Activated T-cell treated with anti-CD3 and anti-CD28 coated beads, Interleukin-2, amount 50 U/mL, for 72 hours (primary cell): ENCODE results near the gene GYS1. TPM values are rescaled to one million over a fixed set of nuclear protein-coding genes. Genes with fewer than 3 reads are reported as not detected.
"Not testable (repeated sequence)": the region's sequence is repeated elsewhere in the genome, so short reads cannot be mapped to it uniquely, and the experiment has no call there.

Source experiments
- ATAC-seq, 2 donors: fragments of 150-1000 bp; cut with Tn5 transposase; replicated peaks in 1 of 2; 2 replicates each; pipeline ENCODE4 v1.10.0; 2021; ENCODE audit warnings: moderate library complexity in 2 of 2, mild to moderate bottlenecking in 1 of 2
- DNase-seq, 2 donors: peaks; one replicate each; pipeline ENCODE4 v3.0.0; 2021 to 2022; ENCODE audit warnings: mixed read lengths in 1 of 2
- H3K27ac Mint-ChIP-seq: one replicate; pipeline ENCODE4 v1.8.0; 2022; ENCODE audit warnings: mild to moderate bottlenecking, moderate library complexity, mixed read lengths
- H3K27me3 Mint-ChIP-seq: one replicate; pipeline ENCODE4 v1.8.0; 2022; ENCODE audit warnings: low read depth, mixed read lengths
- H3K36me3 Mint-ChIP-seq, 2 donors: one replicate each; pipeline ENCODE4 v1.8.0; 2022; ENCODE audit warnings: mixed read lengths in 2 of 2, mild to moderate bottlenecking in 1 of 2; ENCODE audit not compliant: insufficient read depth in 2 of 2
- H3K4me1 Mint-ChIP-seq: one replicate; pipeline ENCODE4 v1.8.0; 2022; ENCODE audit warnings: low read depth, mixed read lengths
- H3K4me3 Mint-ChIP-seq, 2 donors: one replicate each; pipeline ENCODE4 v1.8.0; 2022; ENCODE audit warnings: mild to moderate bottlenecking in 2 of 2, mixed read lengths in 2 of 2, moderate library complexity in 2 of 2
- H3K9me3 Mint-ChIP-seq, 2 donors: one replicate each; pipeline ENCODE4 v1.8.0; 2022; ENCODE audit warnings: mixed read lengths in 2 of 2
- total RNA-seq, 2 donors: library from RNA; stranded (reverse); gene quantifications; one replicate each; pipeline ENCODE4 v1.2.3, GENCODE V29; 2022

Gene GYS1
- 10 to 100 TPM; 25.9 to 29.4 TPM for total RNA-seq

DNA sequence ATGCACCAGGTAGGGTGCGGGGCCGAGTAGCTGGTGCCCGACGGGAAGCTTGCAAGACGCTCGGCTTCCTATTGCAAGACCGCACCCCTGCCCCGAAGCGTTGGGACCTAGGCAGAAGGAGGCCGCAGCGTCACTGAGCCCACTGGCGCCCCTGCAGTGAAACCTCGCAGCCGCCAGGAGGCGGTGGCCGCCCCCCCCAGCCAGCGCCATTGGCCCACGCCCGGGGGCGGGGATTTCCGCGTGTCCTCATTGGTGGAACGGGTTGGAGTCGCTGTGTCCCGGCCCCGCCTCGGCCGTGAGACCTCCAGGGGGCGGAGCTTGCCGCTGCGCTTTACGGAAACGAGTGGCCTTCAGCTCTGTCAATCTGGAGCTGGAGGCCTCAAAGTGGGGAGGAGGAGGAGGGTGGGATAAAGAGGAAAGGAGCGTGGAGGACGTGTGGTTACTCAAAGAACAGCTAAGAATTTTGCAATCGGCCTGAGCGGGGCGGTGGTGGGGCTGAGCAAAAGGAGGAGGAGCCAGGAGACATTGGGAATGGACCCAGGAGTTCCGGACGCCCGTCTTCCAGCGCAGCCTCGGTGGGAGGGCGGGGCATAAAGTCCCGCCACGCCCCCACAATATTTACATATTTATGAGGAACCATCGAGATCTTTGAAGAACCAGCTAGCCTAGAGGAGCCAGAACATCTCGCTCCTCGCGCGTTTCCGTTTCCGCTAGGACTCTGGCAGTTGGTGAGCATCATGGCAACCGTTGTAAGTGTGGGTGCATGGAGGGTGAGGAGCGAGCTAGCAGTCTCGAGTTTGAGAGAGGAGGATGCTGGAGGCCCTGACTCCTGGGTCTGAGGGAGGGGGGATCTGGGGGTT lies at the start of gene GYS1, which contains the start of gene RUVBL2:
Gene GYS1 (minus strand): TSS at position 135 of the 860 bp plus-strand sequence. CDS start 197 bp downstream, outside the sequence.
Gene RUVBL2 (plus strand): TSS at position 713 of the 860 bp plus-strand sequence. CDS start 25 bp downstream, at position 738.
- peak within 1 kb of the TSS; percentile 90 to 99 for H3K4me3 Mint-ChIP-seq
- H3K9me3 Mint-ChIP-seq = no peaks in the 10 kb centered on the region

DNA sequence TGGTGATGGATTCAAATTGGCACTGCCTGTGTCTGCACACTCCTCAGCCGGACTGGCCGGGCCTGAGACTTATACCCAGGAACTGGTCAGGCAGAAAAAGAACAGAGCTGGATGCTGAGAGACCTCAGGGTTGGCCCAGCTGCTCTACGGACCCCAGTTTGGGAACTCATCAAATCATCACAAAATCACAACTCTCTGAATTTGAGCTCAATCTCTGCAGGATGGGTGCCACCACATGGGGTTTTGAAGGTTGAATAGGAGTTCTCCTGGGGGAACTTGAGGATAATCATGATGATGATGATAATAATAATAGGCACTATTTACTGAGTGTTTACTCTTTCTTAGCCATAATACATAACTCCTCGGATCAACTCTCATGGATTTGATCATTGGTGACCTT lies 49.6 kb upstream of the GYS1 start:
- not testable (repeated sequence) for ATAC-seq, H3K36me3 Mint-ChIP-seq, H3K27me3 Mint-ChIP-seq, H3K4me3 Mint-ChIP-seq, DNase-seq, H3K9me3 Mint-ChIP-seq, H3K27ac Mint-ChIP-seq, H3K4me1 Mint-ChIP-seq

More for the DNA sequence above, at the start of gene GYS1, which contains the start of gene RUVBL2:
- DNase-seq (peak; percentile 100), ATAC-seq (peak; percentile 93)
- Mint-ChIP-seq H3K4me1 (peaks cover 46% of the 10 kb centered on the region), H3K27ac (peak within 1 kb of the TSS; percentile 91), H3K36me3 (peaks cover 4 to 7% of the 10 kb centered on the region in 2 donors), H3K27me3 (no peaks in the 10 kb centered on the region)

DNA sequence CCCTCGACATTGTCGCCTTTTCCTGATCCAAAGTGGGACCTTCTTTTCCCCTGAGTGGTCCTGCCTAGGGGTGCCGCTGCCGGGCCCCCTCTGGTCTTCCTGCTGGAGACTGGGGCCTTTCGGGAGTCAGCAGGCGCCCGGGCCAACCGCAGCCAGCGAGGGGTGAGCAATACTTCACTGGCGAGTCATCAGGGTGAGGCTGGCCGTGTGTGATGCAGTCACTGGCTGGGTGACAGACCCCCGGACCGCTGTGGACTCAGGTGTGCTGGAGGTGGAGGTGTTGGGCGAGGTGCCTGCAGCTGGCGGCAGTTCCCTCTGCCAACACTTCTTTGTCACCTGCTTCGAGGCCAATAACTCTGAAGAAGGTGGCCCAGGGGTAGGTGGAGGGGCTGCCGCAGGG lies 49.1 kb upstream of the GYS1 start:
- Mint-ChIP-seq H3K4me1 (no peaks in the 10 kb centered on the region), H3K36me3 (no peaks in the 10 kb centered on the region), H3K4me3 (no peak overlapping the region), H3K9me3 (no peaks in the 10 kb centered on the region), H3K27me3 (no peaks in the 10 kb centered on the region), H3K27ac (no peak overlapping the region)
- ATAC-seq = no peak
- no peak for DNase-seq

DNA sequence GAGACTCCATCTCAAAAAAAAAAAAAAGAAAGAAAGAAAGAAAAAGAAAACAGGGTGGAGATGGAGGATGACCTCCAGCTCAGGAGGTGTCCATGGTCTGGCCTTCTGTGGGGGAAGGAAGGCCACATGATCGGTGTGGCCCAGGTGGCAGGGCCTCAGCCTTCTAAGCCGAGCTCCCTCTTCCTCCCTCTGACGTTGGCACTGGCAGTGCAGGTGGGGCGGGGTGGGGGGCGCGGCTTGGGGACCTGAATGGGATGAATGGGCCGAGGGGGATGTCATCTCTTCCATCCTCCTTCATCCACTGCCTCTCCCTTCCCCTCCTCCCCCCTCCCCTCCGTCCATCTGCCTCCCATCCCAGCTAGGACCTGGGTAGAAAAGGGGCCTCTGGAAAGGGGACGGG lies 46.6 kb upstream of the GYS1 start:
- H3K27ac Mint-ChIP-seq, H3K4me3 Mint-ChIP-seq, H3K9me3 Mint-ChIP-seq, H3K4me1 Mint-ChIP-seq, DNase-seq, H3K36me3 Mint-ChIP-seq, H3K27me3 Mint-ChIP-seq, ATAC-seq: not testable (repeated sequence)

DNA sequence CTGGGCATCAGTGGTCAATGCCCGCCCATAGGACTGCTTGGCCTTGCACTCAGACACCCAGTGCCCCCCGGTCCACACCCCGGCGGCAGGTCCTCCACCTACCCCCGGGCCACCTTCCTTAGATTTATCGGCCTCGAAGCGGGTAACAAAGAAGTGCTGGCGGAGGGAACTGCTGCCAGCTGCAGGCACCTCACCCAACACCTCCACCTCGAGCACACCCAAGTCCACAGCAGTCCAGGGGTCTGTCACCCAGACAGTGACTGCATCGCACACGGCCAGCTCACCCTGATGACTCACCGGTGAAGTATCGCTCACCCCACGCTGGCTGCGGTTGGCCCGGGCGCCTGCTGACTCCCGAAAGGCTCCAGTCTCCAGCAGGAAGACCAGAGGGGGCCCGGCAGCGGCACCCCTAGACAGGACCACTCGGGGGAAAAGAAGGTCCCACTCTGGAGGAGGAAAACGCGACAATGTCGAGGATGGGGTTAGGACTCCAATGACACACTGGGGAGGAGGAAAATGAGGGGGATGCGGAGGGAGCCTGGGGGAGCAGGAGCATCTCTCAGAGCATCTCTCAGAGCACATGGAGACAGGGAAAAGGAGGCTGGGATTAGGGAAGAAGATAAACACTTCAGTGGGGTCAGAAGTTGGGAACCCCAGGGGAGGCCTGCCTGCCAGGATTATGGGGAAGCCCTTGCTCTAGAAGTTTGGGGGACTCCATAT lies 45.6 kb upstream of the GYS1 start:
- ATAC-seq, DNase-seq, H3K36me3 Mint-ChIP-seq, H3K9me3 Mint-ChIP-seq, H3K27ac Mint-ChIP-seq, H3K27me3 Mint-ChIP-seq, H3K4me3 Mint-ChIP-seq, H3K4me1 Mint-ChIP-seq: not testable (repeated sequence)

DNA sequence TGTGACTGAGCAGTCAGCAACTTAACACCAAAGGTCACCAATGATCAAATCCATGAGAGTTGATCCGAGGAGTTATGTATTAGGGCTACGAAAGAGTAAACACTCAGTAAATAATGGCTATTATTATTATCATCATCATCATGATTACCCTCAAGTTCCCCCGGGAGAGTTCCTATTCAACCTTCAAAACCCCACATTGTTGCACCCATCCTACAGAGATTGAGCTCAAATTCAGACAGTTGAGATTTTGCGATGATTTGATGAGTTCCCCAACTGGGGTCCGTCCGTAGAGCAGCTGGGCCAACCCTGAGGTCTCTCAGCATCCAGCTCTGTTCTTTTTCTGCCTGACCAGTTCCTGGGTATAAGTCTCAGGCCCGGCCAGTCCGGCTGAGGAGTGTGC lies 45.0 kb upstream of the GYS1 start:
- not testable (repeated sequence) for H3K27ac Mint-ChIP-seq, H3K4me1 Mint-ChIP-seq, H3K9me3 Mint-ChIP-seq, H3K36me3 Mint-ChIP-seq, H3K4me3 Mint-ChIP-seq, H3K27me3 Mint-ChIP-seq, ATAC-seq, DNase-seq

DNA sequence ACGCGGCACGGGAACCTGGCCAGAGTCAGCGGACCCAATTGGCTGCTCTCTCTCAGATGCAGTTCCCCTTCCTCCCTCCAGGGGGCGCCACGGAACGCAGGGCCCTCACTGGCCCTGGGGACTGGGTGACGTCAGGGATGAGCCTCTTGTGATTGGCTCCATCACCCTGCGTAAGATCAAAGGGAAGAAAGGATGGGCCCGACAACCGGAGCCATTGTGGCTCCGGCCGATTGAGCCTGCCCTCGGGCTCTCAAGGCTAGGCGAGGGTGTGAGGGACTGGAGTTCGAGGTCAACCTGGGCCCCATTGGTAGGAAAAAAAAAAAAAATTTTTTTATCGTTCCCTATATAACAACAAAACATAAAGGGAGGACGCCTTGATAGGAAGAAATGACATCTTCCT lies 43.7 kb upstream of the GYS1 start, which contains the start of gene CGB1:
Gene CGB1 (minus strand): TSS at position 81 of the 400 bp plus-strand sequence. CDS start 184 bp downstream, outside the sequence.
- not testable (repeated sequence) for H3K4me1 Mint-ChIP-seq, H3K4me3 Mint-ChIP-seq, H3K27ac Mint-ChIP-seq, H3K9me3 Mint-ChIP-seq, H3K27me3 Mint-ChIP-seq, H3K36me3 Mint-ChIP-seq
- peak; percentile 70 to 74 for DNase-seq
- ATAC-seq = peak; percentile 59 to 73

DNA sequence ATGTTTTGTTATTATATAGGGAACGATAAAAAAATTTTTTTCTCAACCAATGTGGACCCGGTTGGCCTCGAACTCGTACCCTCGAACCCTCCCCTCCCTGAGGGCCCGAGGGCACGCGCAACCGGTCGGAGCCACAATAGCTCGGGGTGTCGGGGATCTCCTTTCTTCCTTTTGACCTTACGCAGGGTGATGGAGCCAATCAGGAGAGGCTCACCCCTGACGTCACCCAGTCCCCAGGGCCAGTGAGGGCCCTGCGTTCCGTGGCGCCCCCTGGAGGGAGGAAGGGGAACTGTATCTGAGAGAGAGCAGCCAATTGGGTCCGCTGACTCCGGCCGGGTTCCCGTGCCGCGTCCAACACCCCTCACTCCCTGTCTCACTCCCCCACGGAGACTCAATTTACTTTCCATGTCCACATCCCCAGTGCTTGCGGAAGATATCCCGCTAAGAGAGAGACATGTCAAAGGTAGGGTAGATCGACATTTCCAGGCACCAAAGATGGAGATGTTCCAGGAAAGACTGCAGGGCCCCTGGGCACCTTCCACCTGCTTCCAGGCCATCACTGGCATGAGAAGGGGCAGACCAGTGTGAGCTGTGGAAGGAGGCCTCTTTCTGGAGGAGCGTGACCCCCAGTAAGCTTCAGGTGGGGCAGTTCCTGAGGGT lies 38.7 kb upstream of the GYS1 start, which contains the start of gene CGB2:
Gene CGB2 (plus strand): TSS at position 249 of the 660 bp plus-strand sequence. CDS start 206 bp downstream, at position 455.
- Mint-ChIP-seq H3K4me3 (peak within 1 kb of the TSS; percentile 73 to 77), H3K27ac (peak within 1 kb of the TSS; percentile 84)
- not testable (repeated sequence) for H3K9me3 Mint-ChIP-seq, H3K4me1 Mint-ChIP-seq, H3K36me3 Mint-ChIP-seq, H3K27me3 Mint-ChIP-seq
- ATAC-seq (peak; percentile 96 to 97), DNase-seq (peak; percentile 87 to 90)

DNA sequence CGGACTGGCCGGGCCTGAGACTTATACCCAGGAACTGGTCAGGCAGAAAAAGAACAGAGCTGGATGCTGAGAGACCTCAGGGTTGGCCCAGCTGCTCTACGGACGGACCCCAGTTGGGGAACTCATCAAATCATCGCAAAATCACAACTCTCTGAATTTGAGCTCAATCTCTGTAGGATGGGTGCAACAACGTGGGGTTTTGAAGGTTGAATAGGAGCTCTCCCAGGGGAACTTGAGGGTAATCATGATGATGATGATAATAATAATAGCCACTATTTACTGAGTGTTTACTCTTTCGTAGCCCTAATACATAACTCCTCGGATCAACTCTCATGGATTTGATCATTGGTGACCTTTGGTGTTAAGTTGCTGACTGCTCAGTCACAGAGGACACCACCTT lies 37.2 kb upstream of the GYS1 start:
- H3K27ac Mint-ChIP-seq, H3K36me3 Mint-ChIP-seq, H3K4me3 Mint-ChIP-seq, DNase-seq, H3K4me1 Mint-ChIP-seq, H3K27me3 Mint-ChIP-seq, ATAC-seq, H3K9me3 Mint-ChIP-seq: not testable (repeated sequence)

DNA sequence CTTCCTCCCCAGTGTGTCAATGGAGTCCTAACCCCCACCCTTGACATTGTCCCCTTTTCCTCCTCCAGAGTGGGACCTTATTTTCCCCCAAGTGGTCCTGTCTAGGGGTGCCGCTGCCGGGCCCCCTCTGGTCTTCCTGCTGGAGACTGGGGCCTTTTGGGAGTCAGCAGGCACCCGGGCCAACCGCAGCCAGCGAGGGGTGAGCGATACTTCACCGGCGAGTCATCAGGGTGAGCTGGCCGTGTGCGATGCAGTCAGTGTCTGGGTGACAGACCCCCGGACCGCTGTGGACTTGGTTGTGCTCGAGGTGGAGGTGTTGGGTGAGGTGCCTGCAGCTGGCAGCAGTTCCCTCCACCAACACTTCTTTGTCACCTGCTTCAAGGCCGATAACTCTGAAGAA lies 36.6 kb upstream of the GYS1 start:
- DNase-seq = not testable (repeated sequence)

DNA sequence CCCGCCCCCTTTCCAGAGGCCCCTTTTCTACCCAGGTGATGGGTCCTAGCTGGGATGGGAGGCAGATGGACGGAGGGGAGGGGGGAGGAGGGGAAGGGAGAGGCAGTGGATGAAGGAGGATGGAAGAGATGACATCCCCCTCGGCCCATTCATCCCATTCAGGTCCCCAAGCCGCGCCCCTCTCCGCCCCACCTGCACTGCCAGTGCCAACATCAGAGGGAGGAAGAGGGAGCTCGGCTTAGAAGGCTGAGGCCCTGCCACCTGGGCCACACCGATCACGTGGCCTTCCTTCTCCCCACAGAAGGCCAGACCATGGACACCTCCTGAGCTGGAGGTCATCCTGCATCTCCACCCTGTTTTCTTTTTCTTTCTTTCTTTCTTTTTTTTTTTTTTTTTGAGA lies 35.6 kb upstream of the GYS1 start:
- not testable (repeated sequence) for H3K4me1 Mint-ChIP-seq, DNase-seq, H3K27me3 Mint-ChIP-seq, H3K9me3 Mint-ChIP-seq, H3K27ac Mint-ChIP-seq, ATAC-seq, H3K4me3 Mint-ChIP-seq, H3K36me3 Mint-ChIP-seq

More for the DNA sequence above, 36.6 kb upstream of the GYS1 start:
- H3K27me3 Mint-ChIP-seq, H3K27ac Mint-ChIP-seq, H3K4me1 Mint-ChIP-seq, H3K4me3 Mint-ChIP-seq, H3K9me3 Mint-ChIP-seq, H3K36me3 Mint-ChIP-seq, ATAC-seq: not testable (repeated sequence)

DNA sequence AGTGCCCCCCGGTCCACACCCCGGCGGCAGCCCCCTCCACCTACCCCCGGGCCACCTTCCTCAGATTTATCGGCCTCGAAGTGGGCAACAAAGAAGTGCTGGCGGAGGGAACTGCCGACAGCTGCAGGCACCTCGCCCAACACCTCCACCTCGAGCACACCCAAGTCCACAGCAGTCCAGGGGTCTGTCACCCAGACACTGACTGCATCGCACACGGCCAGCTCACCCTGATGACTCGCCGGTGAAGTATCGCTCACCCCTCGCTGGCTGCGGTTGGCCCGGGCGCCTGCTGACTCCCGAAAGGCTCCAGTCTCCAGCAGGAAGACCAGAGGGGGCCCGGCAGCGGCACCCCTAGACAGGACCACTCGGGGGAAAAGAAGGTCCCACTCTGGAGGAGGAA lies 32.5 kb upstream of the GYS1 start:
- H3K9me3 Mint-ChIP-seq, H3K36me3 Mint-ChIP-seq, ATAC-seq, H3K4me3 Mint-ChIP-seq, H3K27me3 Mint-ChIP-seq, DNase-seq, H3K4me1 Mint-ChIP-seq, H3K27ac Mint-ChIP-seq: not testable (repeated sequence)

DNA sequence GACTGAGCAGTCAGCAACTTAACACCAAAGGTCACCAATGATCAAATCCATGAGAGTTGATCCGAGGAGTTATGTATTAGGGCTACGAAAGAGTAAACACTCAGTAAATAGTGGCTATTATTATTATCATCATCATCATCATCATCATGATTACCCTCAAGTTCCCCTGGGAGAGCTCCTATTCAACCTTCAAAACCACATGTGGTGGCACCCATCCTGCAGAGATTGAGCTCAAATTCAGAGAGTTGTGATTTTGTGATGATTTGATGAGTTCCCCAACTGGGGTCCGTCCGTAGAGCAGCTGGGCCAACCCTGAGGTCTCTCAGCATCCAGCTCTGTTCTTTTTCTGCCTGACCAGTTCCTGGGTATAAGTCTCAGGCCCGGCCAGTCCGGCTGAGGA lies 32.0 kb upstream of the GYS1 start:
- H3K4me3 Mint-ChIP-seq, H3K36me3 Mint-ChIP-seq, H3K27ac Mint-ChIP-seq, ATAC-seq, H3K9me3 Mint-ChIP-seq, DNase-seq: not testable (repeated sequence)
- H3K4me1 Mint-ChIP-seq = peaks cover 14% of the 10 kb centered on the region
- peaks cover 13% of the 10 kb centered on the region for H3K27me3 Mint-ChIP-seq
